Activated naive CD8-positive, alpha-beta T cell (primary cell): ENCODE measurements around the gene FTO.

Experiments
- H3K27ac Mint-ChIP-seq: one replicate; pipeline ENCODE4 v1.8.0; 2021; ENCODE audit warnings: mixed read lengths
- H3K27me3 Mint-ChIP-seq: one replicate; pipeline ENCODE4 v1.8.0; 2021; ENCODE audit warnings: mixed read lengths
- H3K36me3 Mint-ChIP-seq: one replicate; pipeline ENCODE4 v1.8.0; 2021; ENCODE audit warnings: mixed read lengths
- H3K4me1 Mint-ChIP-seq: one replicate; pipeline ENCODE4 v1.8.0; 2021; ENCODE audit warnings: low read depth, mixed read lengths
- H3K4me3 Mint-ChIP-seq: one replicate; pipeline ENCODE4 v1.8.0; 2021; ENCODE audit warnings: mild to moderate bottlenecking, mixed read lengths
- H3K9me3 Mint-ChIP-seq: one replicate; pipeline ENCODE4 v1.8.0; 2021; ENCODE audit warnings: low read depth, mixed read lengths

The FTO gene

GRCh38 chr16:53925526-53925925 lies 221.6 kb downstream of the FTO start:
- Mint-ChIP-seq H3K27ac (no peak overlapping the region), H3K27me3 (no peaks in the 10 kb centered on the region)

DNA sequence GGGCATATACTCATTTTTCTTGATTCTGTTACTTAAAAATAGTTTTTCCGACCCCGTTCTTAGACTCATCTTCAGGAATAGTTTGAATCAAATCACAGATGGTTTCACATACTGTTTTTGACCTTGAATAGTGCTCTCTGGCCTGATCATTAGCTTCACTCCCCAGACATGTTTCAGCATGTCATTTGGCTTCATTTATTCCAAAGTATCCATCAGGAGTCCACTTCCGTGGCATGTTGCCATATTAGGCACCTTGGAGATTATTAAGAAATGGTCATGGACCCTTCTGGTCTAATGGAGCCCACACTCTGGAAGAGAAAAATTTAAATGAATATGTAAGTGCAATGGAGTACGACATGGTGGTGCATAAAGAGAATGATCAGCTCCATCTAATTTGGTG lies 222.3 kb downstream of the FTO start:
- Mint-ChIP-seq H3K27me3 (no peaks in the 10 kb centered on the region), H3K9me3 (no peaks in the 10 kb centered on the region), H3K27ac (no peak overlapping the region), H3K4me3 (no peak overlapping the region), H3K4me1 (peaks cover 13% of the 10 kb centered on the region), H3K36me3 (peaks cover 12% of the 10 kb centered on the region)

More at GRCh38 chr16:53925526-53925925, 221.6 kb downstream of the FTO start:
- Mint-ChIP-seq H3K4me1 (peaks cover 14% of the 10 kb centered on the region), H3K36me3 (peaks cover 12% of the 10 kb centered on the region), H3K9me3 (no peaks in the 10 kb centered on the region), H3K4me3 (no peak overlapping the region)

- no peaks in the 10 kb centered on the region for H3K4me1 Mint-ChIP-seq
- no peaks in the 10 kb centered on the region for H3K9me3 Mint-ChIP-seq
- H3K27me3 Mint-ChIP-seq, result no peaks in the 10 kb centered on the region
- H3K27ac Mint-ChIP-seq, result no peak overlapping the region
- peaks cover 34% of the 10 kb centered on the region for H3K36me3 Mint-ChIP-seq
- H3K4me3 Mint-ChIP-seq, result no peak overlapping the region
Measured at GRCh38 chr16:53932975-53933374, 229.0 kb downstream of the FTO start.

- Mint-ChIP-seq H3K36me3 (peaks cover 39% of the 10 kb centered on the region), H3K27ac (no peak overlapping the region), H3K27me3 (no peaks in the 10 kb centered on the region), H3K9me3 (no peaks in the 10 kb centered on the region), H3K4me3 (no peak overlapping the region), H3K4me1 (no peaks in the 10 kb centered on the region)
Measured at GRCh38 chr16:53933407-53933806, 229.5 kb downstream of the FTO start.

DNA sequence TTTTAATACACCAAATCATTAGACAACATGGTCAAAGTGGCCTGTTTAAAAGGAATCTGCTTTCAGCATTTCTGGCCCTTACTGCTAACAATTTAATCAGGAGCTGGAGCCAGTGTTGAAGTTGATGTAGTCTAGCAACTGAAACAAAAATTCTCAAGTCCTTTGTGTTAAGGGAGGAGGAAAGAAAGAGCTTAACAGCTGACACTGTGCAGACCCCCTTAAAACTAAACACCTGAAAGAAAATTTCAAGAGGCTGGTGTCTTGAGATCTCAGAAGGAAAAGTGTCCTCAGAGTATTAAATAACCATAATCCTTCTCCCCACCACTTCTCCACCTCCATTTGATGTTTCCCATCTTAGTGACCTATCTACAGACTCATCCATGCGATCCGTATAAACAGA lies 232.1 kb downstream of the FTO start:
- Mint-ChIP-seq H3K36me3 (peaks cover 41% of the 10 kb centered on the region), H3K9me3 (no peaks in the 10 kb centered on the region), H3K27ac (no peak overlapping the region), H3K4me3 (no peak overlapping the region), H3K27me3 (no peaks in the 10 kb centered on the region), H3K4me1 (no peaks in the 10 kb centered on the region)

DNA sequence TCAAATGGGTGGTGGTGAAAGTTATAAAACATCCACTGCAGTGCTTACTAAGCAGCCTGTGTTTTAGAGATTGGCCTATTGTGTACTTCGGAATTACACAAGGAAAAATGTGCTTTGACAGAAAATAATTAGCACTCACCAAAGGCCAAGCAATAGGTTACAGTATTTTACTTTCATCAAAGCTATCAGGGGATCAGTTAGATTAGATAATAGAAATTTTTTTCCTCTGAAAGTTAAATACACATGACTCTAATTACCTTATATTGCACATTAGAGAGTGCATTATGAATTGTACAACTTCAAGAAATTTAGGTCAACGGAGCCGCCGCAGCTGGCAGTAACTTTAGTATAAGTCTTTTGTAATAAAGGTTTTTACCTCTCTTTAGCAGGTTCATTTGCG lies 232.6 kb downstream of the FTO start:
- no peaks in the 10 kb centered on the region for H3K4me1 Mint-ChIP-seq
- H3K36me3 Mint-ChIP-seq, result peaks cover 41% of the 10 kb centered on the region

GRCh38 chr16:53937161-53937880 lies 233.4 kb downstream of the FTO start:
- no peaks in the 10 kb centered on the region for H3K27me3 Mint-ChIP-seq
- peaks cover 49% of the 10 kb centered on the region for H3K36me3 Mint-ChIP-seq
- H3K4me3 Mint-ChIP-seq, result no peak overlapping the region
- H3K27ac Mint-ChIP-seq, result no peak overlapping the region
- no peaks in the 10 kb centered on the region for H3K4me1 Mint-ChIP-seq
- no peaks in the 10 kb centered on the region for H3K9me3 Mint-ChIP-seq

More for the DNA sequence above, 232.6 kb downstream of the FTO start:
- Mint-ChIP-seq H3K27ac (no peak overlapping the region), H3K9me3 (no peaks in the 10 kb centered on the region), H3K4me3 (no peak overlapping the region), H3K27me3 (no peaks in the 10 kb centered on the region)

DNA sequence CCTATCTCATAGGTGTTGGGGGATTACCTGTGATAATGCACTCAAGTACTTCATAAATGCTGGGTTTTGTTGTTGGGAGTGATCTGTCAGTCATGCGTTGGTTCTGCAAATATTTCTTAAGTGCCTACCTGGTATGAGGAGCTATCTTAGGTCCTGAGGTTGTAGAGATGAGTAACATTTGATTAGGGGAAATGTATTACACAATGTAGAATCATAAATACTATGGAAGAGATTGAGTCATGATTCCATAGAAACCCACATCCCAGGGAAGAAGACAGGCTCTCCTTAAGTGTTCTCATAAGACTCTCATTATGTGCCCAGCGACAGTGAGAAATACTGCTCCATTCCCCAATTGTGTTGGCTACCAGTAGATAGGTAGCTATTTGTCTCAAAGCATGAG lies 240.1 kb downstream of the FTO start:
- no peaks in the 10 kb centered on the region for H3K27me3 Mint-ChIP-seq
- peaks cover 5% of the 10 kb centered on the region for H3K4me1 Mint-ChIP-seq
- peaks cover 15% of the 10 kb centered on the region for H3K36me3 Mint-ChIP-seq
- no peak overlapping the region for H3K27ac Mint-ChIP-seq
- H3K4me3 Mint-ChIP-seq, result no peak overlapping the region
- no peaks in the 10 kb centered on the region for H3K9me3 Mint-ChIP-seq

DNA sequence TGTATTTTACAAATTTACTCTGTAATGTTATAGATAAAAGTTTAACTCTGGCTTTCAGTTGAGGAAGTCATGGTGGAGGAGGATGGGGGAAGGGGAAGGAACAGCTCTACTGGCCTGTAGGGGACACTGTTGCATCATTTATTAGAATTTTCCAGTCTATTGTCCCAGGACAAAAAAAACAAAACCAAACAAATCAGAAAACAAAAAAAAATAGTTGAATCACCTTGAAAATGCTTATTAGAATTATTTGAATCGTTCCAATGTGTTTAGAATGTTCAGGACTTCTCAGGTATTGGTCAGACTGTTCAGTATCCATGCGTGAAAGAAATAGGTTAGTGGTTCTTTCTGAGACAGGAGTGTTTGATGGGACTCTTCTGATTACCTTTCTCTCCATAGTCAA lies 242.0 kb downstream of the FTO start:
- Mint-ChIP-seq H3K4me1 (peaks cover 7% of the 10 kb centered on the region), H3K4me3 (no peak overlapping the region), H3K27ac (no peak overlapping the region), H3K27me3 (no peaks in the 10 kb centered on the region), H3K9me3 (no peaks in the 10 kb centered on the region), H3K36me3 (peaks cover 8% of the 10 kb centered on the region)

- Mint-ChIP-seq H3K27me3 (no peaks in the 10 kb centered on the region), H3K27ac (no peak overlapping the region), H3K4me3 (no peak overlapping the region), H3K4me1 (peaks cover 15% of the 10 kb centered on the region), H3K36me3 (peaks cover 5% of the 10 kb centered on the region), H3K9me3 (no peaks in the 10 kb centered on the region)
Measured at GRCh38 chr16:53946746-53947386, 242.9 kb downstream of the FTO start.

GRCh38 chr16:53947642-53948041 lies 243.7 kb downstream of the FTO start:
- Mint-ChIP-seq H3K27ac (no peak overlapping the region), H3K4me3 (no peak overlapping the region), H3K9me3 (no peaks in the 10 kb centered on the region), H3K4me1 (peaks cover 23% of the 10 kb centered on the region), H3K36me3 (no peaks in the 10 kb centered on the region), H3K27me3 (no peaks in the 10 kb centered on the region)

DNA sequence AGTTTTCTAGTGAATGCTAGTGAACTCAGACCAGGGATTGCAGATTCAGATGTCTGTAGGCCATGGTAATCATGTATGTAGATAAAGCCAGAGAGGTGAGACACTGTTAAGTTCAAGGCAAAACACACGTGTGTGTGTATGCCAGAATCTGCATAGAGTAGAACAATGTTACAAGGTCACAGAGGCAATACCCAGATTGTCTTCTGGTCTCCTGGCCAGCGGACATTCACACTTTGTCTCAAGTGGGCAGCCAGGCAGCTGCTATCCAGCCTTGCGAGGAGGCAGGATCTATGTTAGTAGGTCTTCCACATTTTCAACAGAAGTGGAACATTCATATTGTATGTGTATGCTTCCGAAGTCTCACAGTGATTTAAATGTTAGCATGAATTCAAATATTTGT lies 244.4 kb downstream of the FTO start:
- H3K9me3 Mint-ChIP-seq, result no peaks in the 10 kb centered on the region
- H3K27ac Mint-ChIP-seq, result no peak overlapping the region
- no peaks in the 10 kb centered on the region for H3K36me3 Mint-ChIP-seq
- no peak overlapping the region for H3K4me3 Mint-ChIP-seq
- no peaks in the 10 kb centered on the region for H3K27me3 Mint-ChIP-seq
- H3K4me1 Mint-ChIP-seq, result peaks cover 30% of the 10 kb centered on the region

- Mint-ChIP-seq H3K36me3 (no peaks in the 10 kb centered on the region), H3K27me3 (no peaks in the 10 kb centered on the region), H3K9me3 (no peaks in the 10 kb centered on the region), H3K4me3 (no peak overlapping the region), H3K4me1 (peaks cover 32% of the 10 kb centered on the region), H3K27ac (no peak overlapping the region)
Measured at GRCh38 chr16:53948734-53949430, 244.9 kb downstream of the FTO start.

GRCh38 chr16:53949715-53950410 lies 245.9 kb downstream of the FTO start:
- H3K27me3 Mint-ChIP-seq, result no peaks in the 10 kb centered on the region
- no peak overlapping the region for H3K27ac Mint-ChIP-seq
- H3K9me3 Mint-ChIP-seq, result no peaks in the 10 kb centered on the region
- peaks cover 38% of the 10 kb centered on the region for H3K4me1 Mint-ChIP-seq
- H3K36me3 Mint-ChIP-seq, result no peaks in the 10 kb centered on the region
- no peak overlapping the region for H3K4me3 Mint-ChIP-seq

DNA sequence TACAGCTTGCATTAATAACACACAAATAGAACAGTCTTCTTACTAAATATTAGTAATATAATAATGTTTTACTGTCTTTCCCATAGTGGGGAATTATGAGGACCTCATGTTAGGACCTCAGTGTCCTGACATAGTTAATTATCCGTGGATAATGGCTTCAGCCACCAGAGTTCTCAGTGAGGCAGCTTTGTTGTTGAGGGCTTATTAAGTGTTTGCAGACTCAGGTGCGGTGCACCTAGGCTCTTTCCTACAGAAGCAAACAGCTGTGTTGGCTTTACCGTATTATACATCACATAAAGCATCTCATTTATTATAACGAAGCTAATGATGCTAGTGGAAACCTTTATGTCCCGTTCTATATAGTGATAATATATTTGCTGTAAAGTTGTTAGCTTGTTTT lies 246.7 kb downstream of the FTO start:
- peaks cover 38% of the 10 kb centered on the region for H3K4me1 Mint-ChIP-seq
- no peak overlapping the region for H3K4me3 Mint-ChIP-seq
- no peaks in the 10 kb centered on the region for H3K9me3 Mint-ChIP-seq
- H3K27ac Mint-ChIP-seq, result no peak overlapping the region
- no peaks in the 10 kb centered on the region for H3K27me3 Mint-ChIP-seq
- H3K36me3 Mint-ChIP-seq, result peaks cover 6% of the 10 kb centered on the region
